B cell (primary cell): ENCODE data around the gene PRTFDC1. TPM values are rescaled to one million over a fixed set of nuclear protein-coding genes. Genes with fewer than 3 reads are reported as not detected.
A peak's percentile ranks its signal among the peaks of the same experiment; 100 is the strongest.

Experiments
- ATAC-seq: fragments of 200-7000 bp; cut with Tn5 transposase; one replicate; pipeline ENCODE4 v1.10.0; 2021; ENCODE audit warnings: low read depth, mild to moderate bottlenecking, moderate number of reproducible peaks, moderate library complexity
- CTCF ChIA-PET: fragments of 350-600 bp; sonication (Branson Sonifier 250); formaldehyde crosslinking; loops from one replicate; lab custom pipeline; 2021; ENCODE audit warnings: antibody characterized with exemption, inconsistent platforms; lab: Charles Lee
- POLR2A ChIA-PET: fragments of 350-600 bp; sonication (Branson Sonifier 250); formaldehyde crosslinking; loops from one replicate; lab custom pipeline; 2021; ENCODE audit warnings: antibody characterized with exemption; lab: Charles Lee
- DNase-seq: peaks from one replicate; pipeline ENCODE4 v3.0.0; 2013
- H2AFZ ChIP-seq: 2 replicates; pipeline ENCODE4 v1.6.1; 2012; ENCODE audit warnings: mild to moderate bottlenecking, low read depth, low read length; ENCODE audit not compliant: insufficient read depth, poor library complexity, severe bottlenecking
- H3K27ac ChIP-seq, 2 donors: 1 replicate in 1 of 2; 2 replicates in 1 of 2; pipeline ENCODE4 v1.5.1; 2012 to 2013; ENCODE audit warnings: low read length in 2 of 2, mild to moderate bottlenecking in 2 of 2, moderate library complexity in 1 of 2
- H3K27me3 ChIP-seq, 4 experiments: fragments of 200-600 bp in 1 of 4; sonication (generic) in 1 of 4; replicated peaks in 1 of 4; 1 replicate in 2 of 4; 2 replicates in 2 of 4; pipeline versions ENCODE4 v1.6.1 to v1.7.0; 2013 to 2016; ENCODE audit warnings: low read length in 3 of 4, mild to moderate bottlenecking in 2 of 4, mixed read lengths in 1 of 4, moderate library complexity in 1 of 4; ENCODE audit not compliant: insufficient read depth in 4 of 4, control insufficient read depth in 3 of 4; ENCODE audit errors: control extremely low read depth in 1 of 4
- H3K36me3 ChIP-seq, 2 experiments: replicated peaks in 1 of 2; 1 replicate in 1 of 2; 2 replicates in 1 of 2; pipeline versions ENCODE4 v1.6.1 to v1.7.1; 2013; ENCODE audit warnings: low read length in 1 of 2; ENCODE audit not compliant: insufficient read depth in 2 of 2, control insufficient read depth in 1 of 2; ENCODE audit errors: control extremely low read depth in 1 of 2, extremely low read depth in 1 of 2
- H3K4me1 ChIP-seq, 2 donors: fragments of 200-600 bp in 1 of 2; sonication (generic) in 1 of 2; 1 replicate in 1 of 2; 2 replicates in 1 of 2; pipeline versions ENCODE4 v1.5.1 to v1.6.1; 2013 to 2017; ENCODE audit warnings: low read length in 2 of 2; ENCODE audit not compliant: control insufficient read depth in 2 of 2, insufficient read depth in 2 of 2
- H3K4me2 ChIP-seq: replicated peaks from 2 replicates; pipeline ENCODE3; 2012; ENCODE audit warnings: mild to moderate bottlenecking, low read depth, low read length; ENCODE audit not compliant: poor library complexity, severe bottlenecking
- H3K4me3 ChIP-seq, 5 experiments: fragments of 200-600 bp in 1 of 5; sonication (generic) in 1 of 5; 1 replicate in 3 of 5; 2 replicates in 2 of 5; pipeline versions ENCODE4 v1.5.1 to v1.7.0; 2011 to 2016; ENCODE audit warnings: low read length in 4 of 5, mild to moderate bottlenecking in 4 of 5, low read depth in 2 of 5, control low read depth in 1 of 5, moderate library complexity in 1 of 5; ENCODE audit not compliant: insufficient read depth in 1 of 5; ENCODE audit errors: control extremely low read depth in 1 of 5, extremely low read depth in 1 of 5
- H3K79me2 ChIP-seq: fragments of 200-600 bp; sonication (generic); one replicate; pipeline ENCODE4 v1.6.0; 2016; ENCODE audit warnings: low read length; ENCODE audit not compliant: control insufficient read depth, insufficient read depth
- H3K9ac ChIP-seq: fragments of 200-600 bp; sonication (generic); 2 replicates; pipeline ENCODE4 v1.6.1; 2017; ENCODE audit warnings: mild to moderate bottlenecking, low read length, moderate library complexity
- H3K9me3 ChIP-seq, 3 donors: one replicate each; pipeline versions ENCODE4 v1.6.1 to v1.7.1; 2013; ENCODE audit warnings: low read length in 2 of 3; ENCODE audit not compliant: control insufficient read depth in 2 of 3, insufficient read depth in 1 of 3; ENCODE audit errors: control extremely low read depth in 1 of 3
- H4K20me1 ChIP-seq: 2 replicates; pipeline ENCODE4 v1.6.0; 2012; ENCODE audit warnings: mild to moderate bottlenecking, low read length; ENCODE audit not compliant: insufficient read depth, control insufficient read depth, poor library complexity, severe bottlenecking
- H3K27ac Mint-ChIP-seq: one replicate; pipeline ENCODE4 v1.8.0; 2021; ENCODE audit warnings: mixed read lengths
- H3K27me3 Mint-ChIP-seq: one replicate; pipeline ENCODE4 v1.8.0; 2021; ENCODE audit warnings: mixed read lengths
- H3K4me1 Mint-ChIP-seq: one replicate; pipeline ENCODE4 v1.8.0; 2021; ENCODE audit warnings: mixed read lengths
- H3K4me3 Mint-ChIP-seq: one replicate; pipeline ENCODE4 v1.8.0; 2021; ENCODE audit warnings: mixed read lengths
- H3K9me3 Mint-ChIP-seq: one replicate; pipeline ENCODE4 v1.8.0; 2022; ENCODE audit warnings: mixed read lengths; ENCODE audit not compliant: insufficient read depth
- CTCF ChIP-seq: fragments of 200-600 bp; IDR thresholded peaks from one replicate; pipeline ENCODE4 v1.8.0; 2022; ENCODE audit warnings: antibody characterized with exemption, mild to moderate bottlenecking
- EZH2 ChIP-seq: IDR thresholded peaks from 2 replicates; pipeline ENCODE4 v1.6.1; 2012; ENCODE audit warnings: borderline replicate concordance, low read depth, mild to moderate bottlenecking, moderate library complexity, low read length; ENCODE audit not compliant: insufficient read depth, poor library complexity, severe bottlenecking
- WGBS: methylation state at CpG from one replicate; pipeline ENCODE4 v1.1.5; 2013; ENCODE audit warnings: missing lambda C conversion rate; ENCODE audit not compliant: insufficient coverage; 5-methylcytosine and 5-hydroxymethylcytosine counted together
- intact Hi-C: fragments of 100-400 bp; cut with micrococcal nuclease; formaldehyde crosslinking; loops from one replicate; pipeline ENCODE4 v1.10.0; 2022
- polyA plus RNA-seq: library from polyadenylated mRNA; depleted of rRNA; stranded (reverse); fragments of >200 nt; gene quantifications from 2 replicates; pipeline ENCODE4 v1.2.3, GENCODE V29; 2012
- total RNA-seq, 2 donors: library from RNA; stranded (reverse); fragments of 120-200 nt in 1 of 2; gene quantifications; 1 replicate in 1 of 2; 2 replicates in 1 of 2; pipeline versions ENCODE4 v1.2.3 to v1.2.4, GENCODE V29; 2013 to 2022

Gene PRTFDC1
- total and polyA plus RNA-seq, 2 donors (not counting 1 experiment from before 2014, with no cell fraction given): 0.63 TPM; not detected in 1

GRCh38 chr10:24951201-24952142, 934 bp downstream of the PRTFDC1 start:
- Histone ChIP-seq H2AFZ (peak overlapping the region; percentile 88), H3K27ac (no peak overlapping the region), H3K9ac (peak overlapping the region; percentile 70), H3K4me3 (peak overlapping the region in 3 of 5 experiments; percentile 47 to 68 (median 62)), H3K4me1 (peaks cover 7 to 9% of the 10 kb centered on the region in 2 donors), H3K9me3 (no peaks in the 10 kb centered on the region), H3K4me2 (peak overlapping the region; percentile 85), H4K20me1 (no peaks in the 10 kb centered on the region), H3K36me3 (no peaks in the 10 kb centered on the region), H3K27me3 (peaks cover 0 to 15% (median 5%) of the 10 kb centered on the region in 4 experiments), H3K79me2 (no peaks in the 10 kb centered on the region)
- intact Hi-C loops: loop anchor here (5.0 kb wide), 2 partner anchors 39 to 64 kb away; no protein-coding TSS in a partner anchor
- ChIA-PET POLR2A (interaction anchor here (1.0 kb wide), 1 partner anchor 227 kb away, joined by 3 read pairs; the partner anchor contains the start of gene ARHGAP21), CTCF (interaction anchor here (1.5 to 4.1 kb wide), 2 partner anchors 42 to 308 kb away, joined by 3 to 19 read pairs; no protein-coding TSS in a partner anchor)
- ATAC-seq (no peak), DNase-seq (peak; percentile 12)
- peaks cover 13% of the 10 kb centered on the region for H3K4me1 Mint-ChIP-seq
- peak overlapping the region; percentile 85 for H3K4me3 Mint-ChIP-seq
- H3K9me3 Mint-ChIP-seq: peaks cover 2% of the 10 kb centered on the region
- peak overlapping the region; percentile 11 for H3K27ac Mint-ChIP-seq
- 82% methylated on average over 10 of the region's 10 CpGs for WGBS
- peaks cover 21% of the 10 kb centered on the region for H3K27me3 Mint-ChIP-seq
- TF ChIP-seq EZH2 (no peak), CTCF (no peak)
